Choroid plexus epithelial cell (primary cell): Measurements from ENCODE around the gene L2HGDH.

ENCODE experiments used
- DNase-seq: peaks from one replicate; pipeline ENCODE4 v3.0.0-alpha.2; 2010; ENCODE audit warnings: low read depth
- H3K4me3 ChIP-seq: 2 replicates; pipeline ENCODE4 v1.5.1; 2011; ENCODE audit warnings: low read depth, mild to moderate bottlenecking, control low read depth, low read length, moderate library complexity
- TF ChIP-seq, protein P1 (sequence below): conservative IDR thresholded peaks from 2 replicates; pipeline ENCODE4 v1.5.1; 2011; ENCODE audit warnings: low read depth, mild to moderate bottlenecking, control low read depth, inconsistent platforms, low read length, moderate library complexity

L2HGDH gene

DNA sequence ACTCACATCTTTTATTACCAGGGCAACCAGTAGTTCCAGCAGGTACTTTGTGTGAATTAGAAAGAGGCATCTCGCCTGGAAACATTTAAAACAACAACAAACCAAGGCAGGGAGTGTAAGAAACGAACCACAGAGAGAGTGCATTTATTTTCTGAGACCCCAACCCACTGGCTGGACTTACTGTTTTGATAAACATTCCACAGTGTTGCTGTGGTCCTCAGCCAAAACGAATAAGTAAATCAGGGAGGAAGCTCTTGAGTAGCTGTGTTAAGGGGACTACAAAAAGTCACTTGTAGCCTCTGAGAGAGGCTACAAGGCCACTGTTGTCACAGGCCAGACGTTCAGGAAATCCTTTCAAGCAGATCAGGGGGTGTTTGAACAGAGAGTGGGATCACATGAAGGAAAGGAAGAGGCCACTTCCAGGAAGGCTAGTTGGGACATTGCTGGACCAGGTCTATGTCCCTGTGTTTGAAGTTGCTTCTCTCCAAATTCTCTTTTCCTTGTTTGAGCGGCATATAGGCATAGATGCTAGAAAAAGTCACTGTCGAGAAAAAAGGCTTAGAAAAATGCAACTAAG lies 33.9 kb upstream of the L2HGDH start:
- TF ChIP-seq, protein P1, sequence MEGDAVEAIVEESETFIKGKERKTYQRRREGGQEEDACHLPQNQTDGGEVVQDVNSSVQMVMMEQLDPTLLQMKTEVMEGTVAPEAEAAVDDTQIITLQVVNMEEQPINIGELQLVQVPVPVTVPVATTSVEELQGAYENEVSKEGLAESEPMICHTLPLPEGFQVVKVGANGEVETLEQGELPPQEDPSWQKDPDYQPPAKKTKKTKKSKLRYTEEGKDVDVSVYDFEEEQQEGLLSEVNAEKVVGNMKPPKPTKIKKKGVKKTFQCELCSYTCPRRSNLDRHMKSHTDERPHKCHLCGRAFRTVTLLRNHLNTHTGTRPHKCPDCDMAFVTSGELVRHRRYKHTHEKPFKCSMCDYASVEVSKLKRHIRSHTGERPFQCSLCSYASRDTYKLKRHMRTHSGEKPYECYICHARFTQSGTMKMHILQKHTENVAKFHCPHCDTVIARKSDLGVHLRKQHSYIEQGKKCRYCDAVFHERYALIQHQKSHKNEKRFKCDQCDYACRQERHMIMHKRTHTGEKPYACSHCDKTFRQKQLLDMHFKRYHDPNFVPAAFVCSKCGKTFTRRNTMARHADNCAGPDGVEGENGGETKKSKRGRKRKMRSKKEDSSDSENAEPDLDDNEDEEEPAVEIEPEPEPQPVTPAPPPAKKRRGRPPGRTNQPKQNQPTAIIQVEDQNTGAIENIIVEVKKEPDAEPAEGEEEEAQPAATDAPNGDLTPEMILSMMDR, result no peak

DNA sequence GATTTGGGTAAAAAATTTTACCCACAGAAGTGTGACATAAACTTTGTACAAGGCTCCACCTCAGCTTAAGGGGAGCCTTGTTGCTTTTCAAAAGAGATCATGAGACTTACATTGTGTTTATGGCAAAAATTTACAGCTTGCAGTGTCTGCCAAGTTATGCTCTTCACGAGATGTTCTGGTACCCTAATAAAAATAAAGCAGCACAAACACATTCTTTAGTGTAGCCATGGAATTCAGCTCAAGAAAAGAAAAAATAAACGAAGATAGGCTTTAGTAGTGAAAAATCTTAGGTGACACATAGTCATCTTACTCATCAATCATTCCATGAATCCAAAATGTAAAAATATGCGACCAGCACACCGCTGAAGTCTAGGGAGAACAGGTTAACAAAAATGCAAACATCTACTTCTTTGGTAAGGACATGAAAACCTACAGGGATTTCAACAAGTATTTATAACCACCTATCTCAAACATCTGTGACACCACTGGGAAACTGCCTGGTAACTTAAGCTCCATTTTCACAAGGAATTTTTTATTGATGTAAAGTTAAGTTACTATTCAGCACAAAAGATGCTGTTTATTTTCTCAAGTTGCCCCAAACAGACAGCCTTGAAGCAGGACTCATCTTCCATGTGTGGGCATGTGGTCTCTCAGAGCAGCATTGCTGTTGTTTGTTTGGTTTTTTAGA lies 33.0 kb upstream of the L2HGDH start:
- peak; percentile 80 for DNase-seq
- H3K4me3 ChIP-seq, result no peak overlapping the region
- TF ChIP-seq, protein P1, result no peak

More for the DNA sequence above, 33.9 kb upstream of the L2HGDH start:
- no peak for DNase-seq
- H3K4me3 ChIP-seq, result no peak overlapping the region

DNA sequence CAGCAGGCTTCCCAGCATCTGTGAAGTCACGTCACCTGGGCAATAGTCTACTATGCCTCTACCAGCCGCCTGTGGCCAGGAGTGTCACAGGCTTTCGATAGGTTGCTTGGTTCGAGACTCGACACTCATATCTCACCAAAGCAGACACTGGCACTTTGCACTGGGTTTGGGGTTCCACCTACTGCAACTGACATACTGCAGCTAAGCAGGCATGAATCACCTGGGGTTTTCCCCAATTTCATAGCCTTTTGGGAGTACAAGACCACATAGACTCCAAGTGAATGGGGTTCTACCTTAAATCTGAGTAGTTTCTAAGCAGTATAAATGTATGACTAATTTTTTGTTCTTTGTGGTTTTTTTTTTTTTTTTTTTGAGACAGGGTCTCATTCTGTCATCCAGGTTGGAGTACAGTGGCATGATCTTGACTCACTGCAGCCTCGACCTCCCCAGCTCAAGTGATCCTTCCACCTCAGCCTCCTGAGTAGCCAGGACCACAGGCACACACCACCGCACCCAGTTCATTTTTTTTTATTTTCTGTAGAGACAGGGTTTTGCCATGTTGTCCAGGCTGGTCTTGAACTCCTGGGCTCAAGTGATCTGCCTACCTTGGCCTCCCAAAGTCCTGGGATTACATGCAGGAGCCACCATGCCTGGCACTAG lies 32.2 kb upstream of the L2HGDH start:
- H3K4me3 ChIP-seq, result no peak overlapping the region
- no peak for DNase-seq
- TF ChIP-seq, protein P1, result no peak

DNA sequence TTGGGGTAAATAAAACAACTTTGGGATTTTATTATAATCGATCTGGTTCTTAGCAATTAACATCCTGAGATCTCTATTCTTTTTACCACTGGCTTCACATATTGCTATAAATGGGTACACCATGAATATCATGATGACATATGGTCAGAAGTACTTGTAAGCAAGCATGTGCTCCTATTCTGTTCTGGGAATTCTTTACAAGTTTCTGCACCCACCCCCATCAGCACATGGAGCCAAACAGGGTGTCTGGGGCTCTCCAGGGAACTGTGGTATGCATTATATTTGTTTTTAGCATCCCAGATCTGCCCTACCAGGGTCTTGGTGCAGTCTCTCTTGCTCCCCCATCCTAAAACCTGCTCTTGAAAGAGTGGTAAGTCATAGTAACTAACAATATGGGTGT lies 31.4 kb upstream of the L2HGDH start:
- no peak overlapping the region for H3K4me3 ChIP-seq
- TF ChIP-seq, protein P1, result no peak
- peak; percentile 65 for DNase-seq

DNA sequence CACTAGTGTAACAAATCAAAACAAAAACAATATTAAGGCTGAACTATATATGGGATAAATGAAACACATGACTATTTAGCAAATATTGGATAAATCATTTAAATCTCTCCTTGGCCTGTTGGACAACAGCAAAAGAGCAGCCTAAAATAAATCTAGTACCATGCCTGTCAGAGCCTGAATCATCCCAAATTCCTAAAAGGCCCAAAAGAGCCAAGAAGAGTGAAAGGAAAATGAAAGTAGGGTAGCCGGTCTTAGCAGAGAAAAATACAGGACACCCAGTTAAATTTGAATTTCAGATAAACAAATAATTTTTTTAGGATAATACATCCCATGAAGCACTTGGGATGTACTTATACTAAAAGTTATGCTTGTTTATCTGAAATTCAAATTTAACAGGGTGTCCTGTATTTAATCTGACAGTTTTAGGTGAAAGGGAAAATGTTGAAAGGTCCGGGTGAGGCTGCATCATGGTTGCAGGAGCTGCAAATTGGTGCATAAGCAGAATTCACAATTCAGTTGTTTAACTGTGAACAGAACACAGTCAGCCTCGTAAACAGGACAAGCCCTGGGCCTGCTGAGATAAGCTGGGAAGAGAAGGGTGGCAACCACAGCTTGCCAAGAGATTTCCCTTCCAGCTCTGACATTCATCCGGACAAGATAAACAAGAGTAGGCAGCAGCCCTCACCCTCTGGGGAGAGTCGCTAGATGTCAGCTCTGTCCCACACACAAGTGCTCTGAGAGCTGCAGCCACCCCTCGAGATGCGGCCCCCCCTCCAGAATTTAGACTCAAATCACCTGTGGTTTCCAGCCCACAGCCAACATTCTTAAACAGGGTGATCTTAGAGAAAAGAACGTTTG lies 30.4 kb upstream of the L2HGDH start:
- peak; percentile 88 for DNase-seq
- H3K4me3 ChIP-seq, result no peak overlapping the region
- TF ChIP-seq, protein P1, result peak; percentile 48

DNA sequence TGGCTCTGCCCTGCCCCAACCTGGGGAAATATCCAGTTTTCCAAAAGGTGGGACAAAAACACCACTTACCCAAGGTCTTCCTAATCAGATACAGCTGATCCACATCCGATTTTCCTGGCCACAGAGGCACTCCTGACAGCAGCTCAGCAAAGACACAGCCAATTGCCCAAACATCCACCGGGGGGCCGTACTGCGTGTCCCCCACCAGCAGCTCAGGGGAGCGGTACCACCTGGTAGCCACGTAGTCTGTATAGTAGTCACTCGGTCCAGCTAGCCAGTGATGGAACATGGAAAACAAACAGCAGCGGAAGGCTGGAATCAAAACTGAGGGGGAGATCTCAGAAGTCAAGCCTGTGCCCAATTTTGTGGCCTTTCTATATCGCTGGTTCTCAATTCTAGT lies 28.9 kb upstream of the L2HGDH start:
- no peak for DNase-seq
- TF ChIP-seq, protein P1, result peak; percentile 40
- no peak overlapping the region for H3K4me3 ChIP-seq
